GM12875 (cell line): ENCODE measurements around the gene ZNF74.

Source experiments
- H3K4me3 ChIP-seq: one replicate; pipeline ENCODE4 v1.5.1; 2011; ENCODE audit warnings: low read depth, low read length, control low read depth
- TF ChIP-seq, protein P1 (sequence below): IDR thresholded peaks from 2 replicates; pipeline ENCODE4 v1.5.1; 2011; ENCODE audit warnings: low read depth, mild to moderate bottlenecking, control low read depth, inconsistent platforms, low read length, moderate library complexity, borderline replicate concordance; ENCODE audit not compliant: insufficient read depth

Gene ZNF74

DNA sequence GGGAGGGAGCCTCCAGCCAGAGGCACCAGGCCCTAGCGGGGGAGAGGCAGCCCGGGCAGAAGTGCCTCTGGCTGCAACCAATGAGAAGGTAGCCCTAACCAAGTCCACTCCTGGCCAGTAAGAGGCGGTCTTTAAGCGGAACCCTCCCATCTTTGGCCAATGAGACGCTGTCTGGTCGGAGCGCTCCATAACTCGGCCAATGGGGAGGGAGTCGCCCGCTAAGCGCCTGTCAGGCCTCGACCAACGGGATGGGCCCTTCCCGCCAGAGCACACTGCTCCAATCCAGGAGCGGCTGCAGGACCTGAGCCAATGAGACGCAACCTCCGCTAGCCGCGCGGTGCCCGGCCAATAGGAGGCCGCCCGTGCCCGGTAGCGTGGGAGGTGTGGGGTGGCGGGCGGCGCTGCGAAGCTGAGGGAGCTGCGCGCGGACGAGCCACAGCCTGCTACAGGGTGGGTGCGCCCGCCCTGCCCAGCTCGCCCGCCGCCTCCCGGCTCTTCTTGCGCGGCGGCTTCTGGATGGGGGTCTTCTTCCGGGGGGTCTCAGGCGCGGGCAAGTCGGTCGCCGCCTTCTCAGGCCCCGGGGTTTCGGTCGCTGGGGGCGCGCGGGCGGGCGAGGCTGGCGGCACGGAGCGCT is 31.1 kb downstream of the ZNF74 start:
- TF ChIP-seq, protein P1, sequence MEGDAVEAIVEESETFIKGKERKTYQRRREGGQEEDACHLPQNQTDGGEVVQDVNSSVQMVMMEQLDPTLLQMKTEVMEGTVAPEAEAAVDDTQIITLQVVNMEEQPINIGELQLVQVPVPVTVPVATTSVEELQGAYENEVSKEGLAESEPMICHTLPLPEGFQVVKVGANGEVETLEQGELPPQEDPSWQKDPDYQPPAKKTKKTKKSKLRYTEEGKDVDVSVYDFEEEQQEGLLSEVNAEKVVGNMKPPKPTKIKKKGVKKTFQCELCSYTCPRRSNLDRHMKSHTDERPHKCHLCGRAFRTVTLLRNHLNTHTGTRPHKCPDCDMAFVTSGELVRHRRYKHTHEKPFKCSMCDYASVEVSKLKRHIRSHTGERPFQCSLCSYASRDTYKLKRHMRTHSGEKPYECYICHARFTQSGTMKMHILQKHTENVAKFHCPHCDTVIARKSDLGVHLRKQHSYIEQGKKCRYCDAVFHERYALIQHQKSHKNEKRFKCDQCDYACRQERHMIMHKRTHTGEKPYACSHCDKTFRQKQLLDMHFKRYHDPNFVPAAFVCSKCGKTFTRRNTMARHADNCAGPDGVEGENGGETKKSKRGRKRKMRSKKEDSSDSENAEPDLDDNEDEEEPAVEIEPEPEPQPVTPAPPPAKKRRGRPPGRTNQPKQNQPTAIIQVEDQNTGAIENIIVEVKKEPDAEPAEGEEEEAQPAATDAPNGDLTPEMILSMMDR: no peak
- H3K4me3 ChIP-seq: no peak overlapping the region

DNA sequence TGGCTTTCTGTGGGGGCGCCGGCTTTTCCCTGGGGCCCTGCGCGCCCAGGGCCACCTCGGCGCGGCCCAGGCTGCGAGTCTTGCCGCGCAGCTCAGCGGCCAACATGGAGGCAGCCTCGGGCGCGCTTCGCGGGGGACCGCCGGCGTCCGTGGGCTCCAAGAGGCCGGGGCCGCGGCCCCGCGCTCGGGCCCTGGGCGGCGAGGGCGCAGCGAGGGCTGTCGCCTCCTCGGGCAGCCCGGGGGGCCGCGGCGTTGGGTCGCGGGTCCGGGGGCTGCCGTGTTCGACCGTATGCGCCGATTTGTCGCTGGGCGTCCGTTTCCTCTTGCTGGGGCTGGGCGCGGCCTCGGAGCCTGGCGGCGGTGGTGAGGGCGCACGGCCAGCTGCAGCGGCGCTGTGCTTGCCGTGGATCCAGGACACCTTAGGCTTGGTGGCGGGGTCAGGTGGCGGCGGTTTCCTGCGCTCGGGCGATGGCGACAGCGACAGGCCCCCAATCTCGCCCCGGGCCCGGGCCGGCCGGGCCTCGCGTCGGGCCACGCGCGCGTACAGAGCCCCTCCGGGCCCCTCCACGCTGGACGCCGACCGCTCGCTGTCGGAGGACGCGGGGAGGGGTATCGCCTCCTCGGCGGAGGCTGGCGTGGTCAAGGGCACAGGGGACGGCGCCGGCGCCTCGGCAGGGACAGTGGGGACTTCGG is 31.8 kb downstream of the ZNF74 start:
- no peak overlapping the region for H3K4me3 ChIP-seq
- TF ChIP-seq, protein P1: no peak

DNA sequence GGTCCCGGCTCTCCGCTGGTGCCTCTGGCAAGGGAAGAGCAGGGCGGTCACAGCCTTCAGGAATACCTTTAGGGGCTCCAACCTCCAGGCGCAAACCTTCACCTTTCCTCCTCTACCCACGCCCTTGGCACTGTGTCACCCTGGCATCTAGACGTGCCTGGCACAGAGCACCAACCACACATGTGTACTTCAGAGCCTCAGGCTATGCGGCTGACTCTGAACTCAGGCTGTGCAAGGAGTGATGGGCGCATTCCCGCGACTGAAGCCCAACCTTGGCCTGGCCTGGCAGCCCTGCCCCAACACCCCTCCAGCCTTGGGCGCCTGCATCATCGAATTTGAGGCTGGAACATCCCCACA is 32.3 kb downstream of the ZNF74 start:
- H3K4me3 ChIP-seq: no peak overlapping the region
- TF ChIP-seq, protein P1: no peak

DNA sequence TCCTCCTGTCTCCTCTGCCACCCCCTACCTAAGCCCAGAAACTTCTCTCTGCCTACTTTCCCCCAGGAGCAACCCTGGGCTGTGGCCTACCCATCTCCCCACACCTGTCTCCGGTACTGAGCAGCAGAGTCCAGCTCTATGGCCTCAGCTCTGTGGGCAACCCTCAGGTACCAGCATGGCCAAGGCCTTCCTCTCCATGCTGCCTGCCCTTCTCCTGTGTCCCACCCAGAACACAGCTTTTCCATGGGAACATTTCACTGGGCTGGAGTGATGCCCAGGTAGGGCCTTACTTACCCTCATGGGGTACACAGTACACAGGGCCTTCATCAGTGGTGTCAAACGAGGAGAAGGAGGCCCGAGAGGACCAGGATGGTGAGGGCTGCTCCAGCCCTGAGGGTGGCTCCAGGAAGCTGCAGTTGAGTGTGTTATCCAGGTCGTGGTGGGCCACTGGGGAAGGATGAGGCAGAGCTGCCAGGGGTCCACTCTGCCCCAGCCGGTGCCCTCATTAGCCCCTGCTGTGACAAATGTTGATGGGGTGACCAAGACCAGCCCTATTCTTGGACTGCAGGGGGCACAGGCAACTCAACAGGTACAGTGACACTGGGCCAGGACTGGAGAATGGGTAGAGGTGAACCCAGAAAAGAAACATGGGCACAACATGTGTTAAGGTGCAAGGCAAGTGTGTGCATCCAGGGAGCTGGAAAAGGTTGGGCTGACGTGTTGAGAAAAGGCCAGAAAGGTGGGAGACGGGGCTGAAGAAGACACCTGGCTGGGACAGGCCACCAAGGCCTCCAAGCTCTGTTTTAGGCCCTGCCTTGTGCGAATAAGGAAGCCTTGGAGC is 33.4 kb downstream of the ZNF74 start:
- no peak overlapping the region for H3K4me3 ChIP-seq

DNA sequence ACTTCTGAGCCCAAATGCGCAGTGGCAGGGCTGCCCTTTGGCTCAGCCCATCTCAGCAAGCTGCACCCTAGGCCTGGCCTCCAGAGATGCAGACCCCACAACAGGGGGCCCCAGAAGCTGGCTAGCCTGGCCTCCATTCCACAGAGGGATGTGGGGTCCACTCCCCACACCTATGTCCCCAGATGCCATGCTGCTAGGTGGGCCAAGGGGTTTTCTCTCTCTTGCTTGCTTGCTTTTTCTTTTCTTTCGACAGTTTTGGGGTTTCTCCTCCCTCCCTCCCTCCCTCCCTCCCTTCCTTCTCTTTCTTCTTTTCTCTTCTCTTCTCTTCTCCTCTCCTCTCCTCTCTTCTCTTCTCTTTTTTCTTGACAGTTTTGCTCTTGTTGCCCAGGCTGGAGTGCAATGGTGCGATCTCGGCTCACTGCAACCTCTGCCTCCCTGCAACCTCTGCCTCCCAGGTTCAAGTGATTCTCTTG is 34.0 kb downstream of the ZNF74 start:
- no peak overlapping the region for H3K4me3 ChIP-seq
- TF ChIP-seq, protein P1: no peak

More for the DNA sequence above, 33.4 kb downstream of the ZNF74 start:
- TF ChIP-seq, protein P1: no peak

DNA sequence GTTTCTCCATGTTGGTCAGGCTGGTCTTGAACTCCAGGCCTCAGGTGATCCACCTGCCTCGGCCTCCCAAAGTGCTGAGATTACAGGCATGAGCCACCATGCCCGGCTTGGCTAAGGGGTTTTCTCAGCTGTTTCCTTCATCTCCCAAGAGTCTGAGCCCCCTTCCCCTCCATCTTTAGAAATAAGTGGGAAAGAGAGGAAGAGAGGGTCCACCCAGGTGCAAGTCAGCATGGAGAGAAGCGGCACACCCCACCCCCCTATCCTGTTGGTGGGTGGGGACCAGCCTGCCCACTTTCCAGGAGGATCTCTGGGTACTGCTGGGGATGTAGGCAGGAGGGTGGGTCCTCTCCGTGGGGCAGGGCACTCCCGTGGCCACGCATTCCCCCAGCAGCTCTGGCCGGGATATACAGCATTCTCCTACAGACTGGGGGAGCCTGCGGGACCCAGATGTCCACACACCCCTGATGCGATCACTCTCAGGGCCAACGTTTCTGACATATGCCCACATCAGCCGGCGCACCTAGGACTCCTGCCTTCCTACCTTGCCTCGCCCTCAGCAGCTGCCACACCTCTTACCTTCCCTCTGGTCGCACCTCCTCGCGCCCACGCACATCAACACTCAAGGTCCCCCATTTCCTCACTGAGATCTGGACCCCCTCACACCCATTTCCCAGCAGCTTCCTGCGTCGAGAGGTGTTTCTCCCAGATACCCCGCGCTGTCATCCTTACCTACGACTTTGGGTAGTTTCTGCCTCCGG is 34.7 kb downstream of the ZNF74 start:
- TF ChIP-seq, protein P1: no peak
- H3K4me3 ChIP-seq: peak overlapping the region; percentile 51
